SJCRH30 (cell line): ENCODE data around the gene COL27A1. TPM values are rescaled to one million over a fixed set of nuclear protein-coding genes. Genes with fewer than 3 reads are reported as not detected.
"Not testable (repeated sequence)": the region's sequence is repeated elsewhere in the genome, so short reads cannot be mapped to it uniquely, and the experiment has no call there.

ENCODE experiments used
- DNase-seq, 2 experiments: peaks; one replicate each; pipeline ENCODE4 v3.0.0-alpha.2; 2015 to 2020
- H3K27ac ChIP-seq: fragments of 250-450 bp; sonication (Bioruptor Pico); 2 replicates; pipeline ENCODE4 v1.5.1; 2020; ENCODE audit warnings: mild to moderate bottlenecking, moderate library complexity
- H3K27me3 ChIP-seq: fragments of 250-450 bp; sonication (Bioruptor Pico); 2 replicates; pipeline ENCODE4 v1.5.1; 2020; ENCODE audit warnings: mild to moderate bottlenecking, moderate library complexity
- H3K36me3 ChIP-seq: fragments of 250-450 bp; sonication (Bioruptor Pico); 2 replicates; pipeline ENCODE4 v1.5.1; 2020; ENCODE audit warnings: mild to moderate bottlenecking, moderate library complexity
- H3K4me1 ChIP-seq: fragments of 250-450 bp; sonication (Bioruptor Pico); 2 replicates; pipeline ENCODE4 v1.5.1; 2020; ENCODE audit warnings: mild to moderate bottlenecking, moderate library complexity
- H3K4me3 ChIP-seq: fragments of 250-450 bp; sonication (Bioruptor Pico); 2 replicates; pipeline ENCODE4 v1.5.1; 2020; ENCODE audit warnings: mild to moderate bottlenecking, moderate library complexity
- H3K9me3 ChIP-seq: fragments of 250-450 bp; sonication (Bioruptor Pico); replicated peaks from 2 replicates; pipeline ENCODE4 v1.5.1; 2020; ENCODE audit warnings: mild to moderate bottlenecking, moderate library complexity
- total RNA-seq: library from RNA; depleted of rRNA; stranded (reverse); fragments of >200 nt; shearing (Covaris generic); gene quantifications from 2 replicates; pipeline ENCODE4 v1.2.3, GENCODE V29; 2014

COL27A1 gene
- total RNA-seq, 1 experiment from 2014 or later: 18.6 TPM

GRCh38 chr9:114325684-114326254 is 170.4 kb downstream of the COL27A1 start:
- not testable (repeated sequence) for DNase-seq, H3K27ac ChIP-seq, H3K27me3 ChIP-seq, H3K36me3 ChIP-seq, H3K9me3 ChIP-seq, H3K4me1 ChIP-seq, H3K4me3 ChIP-seq

GRCh38 chr9:114327749-114328148 is 172.4 kb downstream of the COL27A1 start:
- H3K4me1 ChIP-seq: no peaks in the 10 kb centered on the region
- H3K9me3 ChIP-seq: no peaks in the 10 kb centered on the region
- H3K27ac ChIP-seq: no peak overlapping the region
- DNase-seq: no peak
- H3K27me3 ChIP-seq: peaks cover 2% of the 10 kb centered on the region; the same call in 1 of the 2 replicates
- no peaks in the 10 kb centered on the region for H3K36me3 ChIP-seq
- H3K4me3 ChIP-seq: no peak overlapping the region

DNA sequence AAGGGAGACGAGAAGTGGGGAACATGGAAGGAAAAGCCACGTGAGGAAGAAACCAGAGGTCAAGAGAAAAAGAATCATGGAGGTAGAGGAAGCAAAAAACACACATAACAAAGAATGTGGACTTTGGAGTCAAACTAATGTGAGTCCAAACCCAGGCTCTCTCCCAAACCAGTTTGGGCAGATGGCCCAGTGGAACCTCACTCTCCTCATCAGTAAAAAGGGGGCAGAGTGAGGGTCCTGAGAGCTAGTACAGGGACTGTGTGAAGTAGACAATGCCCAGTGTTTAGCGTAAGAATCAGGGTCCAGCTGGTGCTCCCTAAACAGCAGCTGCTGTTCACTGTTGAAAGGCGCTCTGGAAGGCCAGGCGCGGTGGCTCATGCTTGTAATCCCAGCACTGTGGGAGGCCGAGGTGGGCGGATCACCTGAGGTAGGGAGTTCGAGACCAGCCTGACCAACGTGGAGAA is 173.1 kb downstream of the COL27A1 start:
- DNase-seq, H3K4me1 ChIP-seq, H3K9me3 ChIP-seq, H3K36me3 ChIP-seq, H3K4me3 ChIP-seq, H3K27ac ChIP-seq, H3K27me3 ChIP-seq: not testable (repeated sequence)

DNA sequence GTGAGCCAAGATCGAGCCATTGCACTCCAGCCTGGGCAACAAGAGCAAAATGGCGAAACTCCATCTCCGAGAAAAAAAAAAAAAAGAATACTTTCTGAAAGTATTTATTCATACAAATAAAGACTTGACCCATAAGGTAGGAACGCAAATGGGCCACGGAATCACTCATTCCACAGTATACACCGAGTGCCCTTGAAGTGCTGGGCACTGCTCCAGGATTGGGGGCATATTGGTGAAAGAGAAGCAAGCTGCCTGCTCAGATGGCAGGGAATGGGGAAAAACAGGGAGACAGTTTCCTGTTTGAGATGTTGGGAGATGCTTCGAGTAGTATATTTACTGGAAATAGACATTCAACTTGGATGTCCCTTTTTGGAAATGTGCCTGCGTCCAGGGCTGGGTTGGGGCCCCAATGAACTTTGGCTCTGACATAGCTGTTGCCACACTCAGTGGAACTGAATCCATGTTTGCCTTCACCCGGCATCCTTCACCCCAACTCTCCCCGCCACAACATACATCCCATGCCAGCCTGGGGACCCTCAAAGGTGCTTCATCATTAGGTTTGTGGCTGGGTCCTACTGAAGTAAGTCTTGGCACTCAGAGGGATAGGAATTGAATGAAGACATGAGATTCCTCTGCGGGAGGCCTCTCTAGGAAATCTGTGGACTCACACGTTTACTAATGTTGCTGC is 173.7 kb downstream of the COL27A1 start:
- not testable (repeated sequence) for H3K36me3 ChIP-seq, H3K27ac ChIP-seq

GRCh38 chr9:114329625-114330022 is 174.3 kb downstream of the COL27A1 start, which contains the start of gene ORM2:
ORM2 (plus strand) TSS chr9:114329869; CDS start chr9:114329905, 36 bp downstream.
- DNase-seq, H3K4me1 ChIP-seq, H3K36me3 ChIP-seq, H3K4me3 ChIP-seq, H3K27me3 ChIP-seq, H3K9me3 ChIP-seq, H3K27ac ChIP-seq: not testable (repeated sequence)

More for the DNA sequence above, 173.7 kb downstream of the COL27A1 start:
- not testable (repeated sequence) for H3K27me3 ChIP-seq, H3K4me3 ChIP-seq, DNase-seq, H3K4me1 ChIP-seq, H3K9me3 ChIP-seq

DNA sequence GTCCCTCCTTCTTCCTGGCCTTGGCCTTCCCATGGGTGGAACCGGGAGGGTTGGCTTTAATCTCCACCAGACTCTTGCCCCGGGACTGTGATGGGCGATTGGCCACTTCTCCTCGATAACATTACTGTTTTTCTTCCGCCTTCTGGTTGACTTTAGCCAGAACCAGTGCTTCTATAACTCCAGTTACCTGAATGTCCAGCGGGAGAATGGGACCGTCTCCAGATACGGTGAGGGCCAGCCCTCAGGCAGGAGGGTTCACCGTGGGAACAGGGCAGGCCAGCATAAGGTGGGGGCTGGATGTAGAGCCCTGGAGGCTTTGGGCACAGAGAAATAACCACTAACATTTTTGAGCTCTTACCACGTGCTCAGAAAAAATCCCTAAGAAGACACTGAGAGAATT is 175.3 kb downstream of the COL27A1 start:
- Histone ChIP-seq H3K4me1 (no peaks in the 10 kb centered on the region), H3K36me3 (no peaks in the 10 kb centered on the region), H3K4me3 (no peak overlapping the region), H3K27ac (no peak overlapping the region), H3K27me3 (peaks cover 2% of the 10 kb centered on the region; the same call in 1 of the 2 replicates), H3K9me3 (no peaks in the 10 kb centered on the region)
- DNase-seq: no peak

DNA sequence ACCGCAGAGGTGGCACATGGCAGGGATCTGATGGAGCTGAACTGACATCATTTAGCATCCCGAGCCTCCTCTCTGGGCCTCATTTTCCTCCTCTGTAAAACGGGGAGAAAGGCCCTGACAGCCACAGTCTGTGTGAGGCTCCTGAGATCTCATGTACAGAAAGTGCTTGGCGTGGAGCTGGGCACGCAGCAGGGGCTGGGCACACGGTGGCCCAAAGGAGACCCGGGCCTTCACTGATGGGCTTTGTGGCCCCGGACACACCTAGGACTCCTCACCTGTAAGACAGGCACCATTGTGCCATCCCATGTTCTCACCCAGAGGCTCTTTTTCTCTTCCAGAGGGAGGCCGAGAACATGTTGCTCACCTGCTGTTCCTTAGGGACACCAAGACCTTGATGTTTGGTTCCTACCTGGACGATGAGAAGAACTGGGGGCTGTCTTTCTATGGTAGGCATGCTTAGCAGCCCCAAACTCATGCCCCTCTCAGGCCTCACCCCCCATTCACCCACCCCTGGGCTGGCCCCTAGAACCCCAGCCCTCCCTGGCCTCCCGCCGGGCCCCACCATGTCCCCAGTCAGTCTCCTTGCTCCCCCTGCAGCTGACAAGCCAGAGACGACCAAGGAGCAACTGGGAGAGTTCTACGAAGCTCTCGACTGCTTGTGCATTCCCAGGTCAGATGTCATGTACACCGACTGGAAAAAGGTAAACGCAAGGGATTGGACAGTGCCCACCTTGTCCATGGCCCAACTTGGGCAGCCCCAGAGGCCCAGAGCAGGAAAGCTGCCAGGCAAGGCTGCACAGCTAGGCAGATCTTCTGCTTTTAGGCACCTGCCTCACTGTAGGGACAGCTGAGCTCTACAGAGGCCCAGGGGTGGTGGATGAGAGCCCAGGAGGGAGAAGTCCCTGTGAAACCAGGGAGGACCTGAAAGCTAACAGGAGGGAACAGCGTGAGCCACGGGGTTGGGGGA is 176.2 kb downstream of the COL27A1 start:
- H3K27ac ChIP-seq, H3K27me3 ChIP-seq, H3K4me3 ChIP-seq, H3K9me3 ChIP-seq, H3K4me1 ChIP-seq, DNase-seq, H3K36me3 ChIP-seq: not testable (repeated sequence)

GRCh38 chr9:114332474-114333040 is 177.2 kb downstream of the COL27A1 start:
- not testable (repeated sequence) for H3K4me1 ChIP-seq, H3K27ac ChIP-seq, H3K4me3 ChIP-seq, H3K9me3 ChIP-seq, DNase-seq, H3K36me3 ChIP-seq, H3K27me3 ChIP-seq

DNA sequence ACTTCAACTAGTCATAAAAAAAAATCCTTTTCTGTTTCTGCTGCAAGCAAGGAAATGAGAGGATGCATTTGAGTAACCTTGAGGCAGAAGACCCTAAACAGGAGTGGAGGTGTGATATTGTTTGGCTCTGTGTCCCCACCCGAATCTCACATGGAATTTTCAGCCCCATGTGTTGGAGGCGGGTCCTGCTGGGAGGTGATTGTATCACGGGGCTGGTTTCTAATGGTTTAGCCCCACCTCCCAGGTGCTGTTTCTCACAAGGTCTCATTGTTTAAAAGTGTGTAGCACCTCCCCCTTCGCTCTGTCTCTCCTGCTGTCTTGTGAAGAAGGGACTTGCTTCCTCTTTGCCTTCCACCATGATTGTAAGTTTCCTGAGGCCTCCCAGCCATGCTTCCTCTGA is 178.4 kb downstream of the COL27A1 start:
- not testable (repeated sequence) for H3K4me1 ChIP-seq, DNase-seq, H3K27ac ChIP-seq, H3K9me3 ChIP-seq, H3K36me3 ChIP-seq, H3K4me3 ChIP-seq, H3K27me3 ChIP-seq

GRCh38 chr9:114334490-114334889 is 179.2 kb downstream of the COL27A1 start:
- H3K27me3 ChIP-seq: peaks cover 2% of the 10 kb centered on the region; the same call in 1 of the 2 replicates
- DNase-seq: no peak
- H3K27ac ChIP-seq: no peak overlapping the region
- H3K36me3 ChIP-seq: no peaks in the 10 kb centered on the region
- H3K4me3 ChIP-seq: no peak overlapping the region
- H3K9me3 ChIP-seq: no peaks in the 10 kb centered on the region
- no peaks in the 10 kb centered on the region for H3K4me1 ChIP-seq

DNA sequence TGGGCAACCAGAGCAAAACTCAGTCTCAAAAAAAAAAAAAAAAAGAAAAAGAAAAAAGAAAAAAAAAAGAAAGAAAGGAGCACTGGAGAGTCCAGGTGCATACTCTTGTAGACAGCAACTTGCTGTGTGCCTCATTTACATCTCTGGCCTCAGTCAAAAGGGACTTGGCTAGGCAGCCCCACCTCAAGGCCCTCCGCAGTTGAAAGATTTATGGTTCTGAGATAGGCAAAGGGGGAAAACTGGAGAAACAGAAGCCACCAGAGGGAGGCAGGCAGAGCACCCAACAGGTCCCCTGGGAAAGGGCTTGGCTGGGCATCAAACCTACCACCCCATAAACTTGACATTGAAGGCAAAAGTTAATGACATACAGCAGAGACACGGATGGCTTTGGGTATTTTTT is 180.4 kb downstream of the COL27A1 start:
- DNase-seq: no peak
- Histone ChIP-seq H3K4me1 (no peaks in the 10 kb centered on the region), H3K27ac (no peak overlapping the region), H3K27me3 (peaks cover under 1% of the 10 kb centered on the region; the same call in 1 of the 2 replicates), H3K4me3 (no peak overlapping the region), H3K36me3 (no peaks in the 10 kb centered on the region), H3K9me3 (no peaks in the 10 kb centered on the region)

DNA sequence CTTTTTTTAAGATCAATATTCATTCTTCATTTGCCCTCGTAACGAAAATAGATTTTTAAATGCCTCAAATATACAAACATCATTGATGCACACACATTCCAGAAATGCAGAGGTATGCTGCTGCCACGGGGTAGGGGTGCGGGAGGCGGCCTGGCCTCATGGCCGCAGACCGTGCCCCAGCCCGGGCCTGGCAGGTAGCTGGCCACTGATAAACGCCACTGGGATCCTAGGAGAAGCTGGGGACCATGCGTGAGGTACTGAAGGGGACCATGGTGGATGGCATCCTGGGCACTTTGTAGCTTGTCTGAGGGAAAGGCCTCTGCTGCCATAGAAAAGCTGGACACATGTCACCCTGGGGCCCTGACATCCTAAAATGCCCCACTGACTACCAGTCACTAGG is 180.8 kb downstream of the COL27A1 start:
- H3K27ac ChIP-seq: no peak overlapping the region

GRCh38 chr9:114336699-114337395 is 181.5 kb downstream of the COL27A1 start:
- Histone ChIP-seq H3K4me1 (no peaks in the 10 kb centered on the region), H3K27ac (no peak overlapping the region), H3K27me3 (no peaks in the 10 kb centered on the region), H3K36me3 (no peaks in the 10 kb centered on the region), H3K9me3 (no peaks in the 10 kb centered on the region), H3K4me3 (no peak overlapping the region)
- no peak for DNase-seq

More for the DNA sequence above, 180.8 kb downstream of the COL27A1 start:
- no peaks in the 10 kb centered on the region for H3K9me3 ChIP-seq
- H3K27me3 ChIP-seq: no peaks in the 10 kb centered on the region
- no peaks in the 10 kb centered on the region for H3K36me3 ChIP-seq
- no peak for DNase-seq
- no peaks in the 10 kb centered on the region for H3K4me1 ChIP-seq
- no peak overlapping the region for H3K4me3 ChIP-seq

GRCh38 chr9:114338187-114338586 is 182.8 kb downstream of the COL27A1 start:
- Histone ChIP-seq H3K27ac (no peak overlapping the region), H3K4me3 (no peak overlapping the region), H3K36me3 (no peaks in the 10 kb centered on the region), H3K9me3 (no peaks in the 10 kb centered on the region), H3K27me3 (no peaks in the 10 kb centered on the region), H3K4me1 (no peaks in the 10 kb centered on the region)
- no peak for DNase-seq
